Lower leg skin (tissue), 3 donors: ENCODE results near the gene CCDC110.

Experiments
- CTCF ChIP-seq, 3 donors: fragments of 450-650 bp; IDR thresholded peaks; one replicate each; pipeline ENCODE4 v1.5.1; 2016; ENCODE audit warnings: antibody characterized with exemption in 3 of 3, mild to moderate bottlenecking in 3 of 3, moderate library complexity in 2 of 3
- POLR2A ChIP-seq, 2 donors: fragments of 450-650 bp; IDR thresholded peaks; one replicate each; pipeline ENCODE4 v1.6.1; 2016 to 2017; ENCODE audit warnings: antibody characterized with exemption in 2 of 2, mild to moderate bottlenecking in 1 of 2, moderate library complexity in 1 of 2

- TF ChIP-seq CTCF (IDR thresholded peaks at IDR 0.05) (no peak), POLR2A (IDR thresholded peaks at IDR 0.05) (no peak)
These were observed 1.7 kb upstream of the CCDC110 start for GRCh38 chr4:185473247-185473646.
